Measurements from ENCODE around the gene IGF2BP2.

- TF ChIP-seq CTCF (IDR thresholded peaks at IDR 0.05): no peak
- no peak for TF ChIP-seq POLR2A (IDR thresholded peaks at IDR 0.05)
These were observed 178.3 kb downstream of the IGF2BP2 start for GRCh38 chr3:185646382-185647133.

All from testis (tissue), 2 donors.